ENCODE data around the gene MVB12B. TPM values are rescaled to one million over a fixed set of nuclear protein-coding genes. Genes with fewer than 3 reads are reported as not detected.

The MVB12B gene
- total and polyA plus RNA-seq, 2 of the 8 experiments (the other 6 are each of a cell fraction or from before 2014, with no cell fraction given) = 2.6 to 5.0 TPM

DNA sequence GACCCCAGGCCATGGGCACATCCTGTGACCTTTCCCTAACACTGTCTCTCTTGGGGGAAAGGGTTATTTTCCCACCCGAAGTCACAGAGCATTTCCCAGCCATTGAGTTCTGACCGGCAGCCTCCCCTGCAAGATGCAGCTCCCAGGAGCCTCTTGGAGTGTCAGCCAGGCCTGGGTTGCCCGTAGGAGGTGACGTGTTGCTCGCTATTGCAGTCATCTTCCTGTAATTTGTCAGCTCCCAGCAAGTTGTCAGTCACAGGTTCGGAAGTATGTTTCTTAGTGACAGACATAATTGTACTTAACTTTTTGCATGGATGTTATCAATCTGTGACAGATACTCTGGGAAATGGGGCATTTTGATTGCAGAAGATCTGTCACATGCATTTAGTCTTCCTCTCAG, 74.5 kb downstream of the MVB12B start:
- Histone ChIP-seq H3K79me1 (ENCODE audit: low read depth, low read length) (no peaks in the 10 kb centered on the region), H3K9me3 (ENCODE audit: insufficient read depth in 2 of 2, low read depth in 1 of 2, low read length in 1 of 2) (no peaks in the 10 kb centered on the region), H4K5ac (ENCODE audit: insufficient read length, low read depth, low read length) (no peak overlapping the region), H3K4me2 (ENCODE audit: insufficient read depth in 1 of 2, low read depth in 2 of 2, low read length in 2 of 2) (no peak overlapping the region), H3K79me2 (ENCODE audit: control insufficient read depth in 1 of 2, insufficient read depth in 2 of 2, low read length in 2 of 2) (no peaks in the 10 kb centered on the region), H3K27ac (ENCODE audit: low read depth, low read length) (no peak overlapping the region), H3K23me2 (ENCODE audit: low read depth, low read length) (no peaks in the 10 kb centered on the region), H4K8ac (ENCODE audit: extremely low read depth, insufficient read depth, low read length) (no peak overlapping the region), H4K91ac (replicated peaks; ENCODE audit: insufficient read length, low read length) (no peak overlapping the region), H3K27me3 (replicated peaks in 1 of 4; ENCODE audit: control insufficient read depth in 3 of 4, extremely low read depth in 1 of 4, insufficient read depth in 3 of 4, low read length in 3 of 4) (no peaks in the 10 kb centered on the region), H3K4me3 (ENCODE audit: extremely low read depth in 1 of 4, insufficient read depth in 2 of 4, low read depth in 3 of 4, low read length in 4 of 4) (no peak overlapping the region), H4K20me1 (replicated peaks in 1 of 2; ENCODE audit: control insufficient read depth in 1 of 2, insufficient read depth in 2 of 2, low read length in 2 of 2) (no peaks in the 10 kb centered on the region), H3K4me1 (replicated peaks in 1 of 4; ENCODE audit: control insufficient read depth in 3 of 4, insufficient read depth in 4 of 4, low read length in 3 of 4) (peaks cover 0 to 2% (median under 1%) of the 10 kb centered on the region in 4 experiments; a peak in 2 of 7 replicates), H3K36me3 (ENCODE audit: control insufficient read depth in 2 of 4, insufficient read depth in 4 of 4, low read length in 3 of 4) (no peaks in the 10 kb centered on the region), H2BK5ac (ENCODE audit: low read depth, low read length) (no peak overlapping the region), H2BK12ac (ENCODE audit: low read depth, low read length) (no peak overlapping the region), H2AK5ac (ENCODE audit: low read depth, low read length) (no peak overlapping the region), H3K9ac (replicated peaks in 1 of 4; ENCODE audit: extremely low read depth in 1 of 4, low read depth in 3 of 4, low read length in 3 of 4) (no peak overlapping the region), H2AFZ (ENCODE audit: low read length) (no peak overlapping the region), H2BK15ac (ENCODE audit: low read length) (no peak overlapping the region), H3K14ac (ENCODE audit: insufficient read length) (no peak overlapping the region), H3K4ac (replicated peaks; ENCODE audit: insufficient read length, low read depth, low read length) (no peak overlapping the region), H2BK120ac (replicated peaks; ENCODE audit: low read depth, low read length) (no peak overlapping the region), H3K23ac (ENCODE audit: insufficient read length) (no peak overlapping the region), H3K18ac (ENCODE audit: extremely low read depth, low read length) (no peak overlapping the region), H2BK20ac (ENCODE audit: low read length) (no peak overlapping the region), H3K56ac (replicated peaks; ENCODE audit: insufficient read length, low read depth, low read length) (no peak overlapping the region)
- no peak for FAIRE-seq
- POLR2A ChIA-PET (ENCODE audit: partially characterized antibody) = no interaction called here
- DNase-seq (ENCODE audit: low read depth in 1 of 2, low spot score in 2 of 2) = no peak
- CTCF ChIA-PET (ENCODE audit: partially characterized antibody) = interaction anchor here (0.7 to 7.8 kb wide), 5 partner anchors 14 to 99 kb away, joined by 3 to 54 read pairs (median 3); no protein-coding TSS in a partner anchor
- TF ChIP-seq SP1 (IDR thresholded peaks at IDR 0.05; ENCODE audit: low read depth, low read length) (no peak), BRCA1 (IDR thresholded peaks at IDR 0.05; ENCODE audit: low read depth, low read length) (no peak), HDAC6 (IDR thresholded peaks at IDR 0.05; ENCODE audit: low read depth, low read length) (no peak), SIRT6 (IDR thresholded peaks at IDR 0.05; ENCODE audit: low read length) (no peak), FOSL1 (IDR thresholded peaks at IDR 0.05; ENCODE audit: insufficient read depth, low read depth, low read length) (no peak), GTF2F1 (IDR thresholded peaks at IDR 0.05; ENCODE audit: borderline replicate concordance, low read depth, low read length) (no peak), EGR1 (IDR thresholded peaks at IDR 0.05; ENCODE audit: borderline replicate concordance, low read depth, low read length) (no peak), TEAD4 (IDR thresholded peaks at IDR 0.05; ENCODE audit: low read depth, low read length) (no peak), SUZ12 (IDR thresholded peaks at IDR 0.05; ENCODE audit: low read length) (no peak)
- TF ChIP-seq, protein P1, sequence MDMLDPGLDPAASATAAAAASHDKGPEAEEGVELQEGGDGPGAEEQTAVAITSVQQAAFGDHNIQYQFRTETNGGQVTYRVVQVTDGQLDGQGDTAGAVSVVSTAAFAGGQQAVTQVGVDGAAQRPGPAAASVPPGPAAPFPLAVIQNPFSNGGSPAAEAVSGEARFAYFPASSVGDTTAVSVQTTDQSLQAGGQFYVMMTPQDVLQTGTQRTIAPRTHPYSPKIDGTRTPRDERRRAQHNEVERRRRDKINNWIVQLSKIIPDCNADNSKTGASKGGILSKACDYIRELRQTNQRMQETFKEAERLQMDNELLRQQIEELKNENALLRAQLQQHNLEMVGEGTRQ (IDR thresholded peaks at IDR 0.05; ENCODE audit: low read length) = no peak
- 85% methylated on average over 6 of the region's 6 CpGs; no CpG with 5 or more reads in 1 of the 2 experiments for WGBS, 2 experiments (ENCODE audit: extremely low coverage in 1 of 2, insufficient coverage in 1 of 2, insufficient read length in 1 of 2, insufficient replicate concordance in 2 of 2, low coverage in 1 of 2, low lambda C conversion rate in 2 of 2, missing lambda C conversion rate in 1 of 2)
